ENCODE data around the gene MRPL36.

- no peak for TF ChIP-seq FOXA1 (IDR thresholded peaks at IDR 0.05)
- no peak for TF ChIP-seq TARDBP (IDR thresholded peaks at IDR 0.05)
- no peak for TF ChIP-seq SP1 (IDR thresholded peaks at IDR 0.05)
- no peak for TF ChIP-seq SUZ12 (IDR thresholded peaks at IDR 0.05)
- no peak for TF ChIP-seq FOXM1 (IDR thresholded peaks at IDR 0.05; ENCODE audit: borderline replicate concordance)
- no peak for TF ChIP-seq PKNOX1 (IDR thresholded peaks at IDR 0.05)
- no peak for TF ChIP-seq NFRKB (IDR thresholded peaks at IDR 0.05)
- no peak for TF ChIP-seq L3MBTL2 (conservative IDR thresholded peaks at IDR 0.05)
- TF ChIP-seq CTBP1 (IDR thresholded peaks at IDR 0.05; ENCODE audit: borderline replicate concordance) = no peak
Observed at GRCh38 chr5:1764606-1764960, 35.1 kb downstream of the MRPL36 start.

Measured in HEK293T (cell line).